Prostate gland (tissue), 2 donors: Measurements from ENCODE around the gene FOXO4.

Source experiments
- POLR2A ChIP-seq: fragments of 450-650 bp; IDR thresholded peaks from one replicate; pipeline ENCODE4 v1.6.1; 2016; ENCODE audit warnings: antibody characterized with exemption, mild to moderate bottlenecking
- TF ChIP-seq, protein P1 (sequence below), 4 experiments: fragments of 200-600 bp in 2 of 4; fragments of 450-650 bp in 2 of 4; sonication (generic) in 2 of 4; IDR thresholded peaks; 1 replicate in 3 of 4; 2 replicates in 1 of 4; pipeline ENCODE4 v1.5.1; 2016 to 2019; ENCODE audit warnings: antibody characterized with exemption in 4 of 4, mild to moderate bottlenecking in 2 of 4, moderate library complexity in 2 of 4

DNA sequence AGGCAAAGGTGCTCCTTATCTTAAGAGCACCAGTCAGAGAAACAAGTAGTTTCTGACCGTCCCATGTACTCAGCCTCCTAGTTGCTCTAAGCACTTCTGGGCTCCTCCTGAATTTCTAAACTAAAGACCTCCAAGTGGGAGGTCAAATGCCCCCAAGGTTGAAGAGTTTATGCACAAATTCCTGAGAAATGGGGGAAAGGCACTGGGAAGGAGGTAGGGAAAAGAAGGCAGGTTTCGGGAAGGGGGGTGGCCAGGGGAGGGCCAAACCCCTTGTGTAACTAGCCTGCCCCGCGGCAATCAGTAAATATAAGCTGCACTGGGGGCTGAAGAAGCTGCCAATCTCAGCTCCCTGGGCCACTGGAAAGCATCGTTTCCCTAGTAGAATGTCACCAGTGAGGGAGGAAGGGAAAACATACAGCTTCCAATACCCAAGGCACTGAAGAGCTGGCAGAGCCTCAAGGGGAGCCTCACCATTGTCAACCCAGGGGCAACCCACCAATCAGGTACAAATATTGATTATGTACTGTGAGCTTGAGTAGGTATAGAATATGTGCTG lies 3.4 kb downstream of the FOXO4 start:
- TF ChIP-seq, protein P1, sequence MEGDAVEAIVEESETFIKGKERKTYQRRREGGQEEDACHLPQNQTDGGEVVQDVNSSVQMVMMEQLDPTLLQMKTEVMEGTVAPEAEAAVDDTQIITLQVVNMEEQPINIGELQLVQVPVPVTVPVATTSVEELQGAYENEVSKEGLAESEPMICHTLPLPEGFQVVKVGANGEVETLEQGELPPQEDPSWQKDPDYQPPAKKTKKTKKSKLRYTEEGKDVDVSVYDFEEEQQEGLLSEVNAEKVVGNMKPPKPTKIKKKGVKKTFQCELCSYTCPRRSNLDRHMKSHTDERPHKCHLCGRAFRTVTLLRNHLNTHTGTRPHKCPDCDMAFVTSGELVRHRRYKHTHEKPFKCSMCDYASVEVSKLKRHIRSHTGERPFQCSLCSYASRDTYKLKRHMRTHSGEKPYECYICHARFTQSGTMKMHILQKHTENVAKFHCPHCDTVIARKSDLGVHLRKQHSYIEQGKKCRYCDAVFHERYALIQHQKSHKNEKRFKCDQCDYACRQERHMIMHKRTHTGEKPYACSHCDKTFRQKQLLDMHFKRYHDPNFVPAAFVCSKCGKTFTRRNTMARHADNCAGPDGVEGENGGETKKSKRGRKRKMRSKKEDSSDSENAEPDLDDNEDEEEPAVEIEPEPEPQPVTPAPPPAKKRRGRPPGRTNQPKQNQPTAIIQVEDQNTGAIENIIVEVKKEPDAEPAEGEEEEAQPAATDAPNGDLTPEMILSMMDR (IDR thresholded peaks at IDR 0.05), result no peak
- TF ChIP-seq POLR2A, result no peak
